ENCODE data around the gene KIAA1328. TPM values are rescaled to one million over a fixed set of nuclear protein-coding genes. Genes with fewer than 3 reads are reported as not detected.

The KIAA1328 gene
- total RNA-seq, 1 experiment from 2014 or later, result 15.5 TPM

DNA sequence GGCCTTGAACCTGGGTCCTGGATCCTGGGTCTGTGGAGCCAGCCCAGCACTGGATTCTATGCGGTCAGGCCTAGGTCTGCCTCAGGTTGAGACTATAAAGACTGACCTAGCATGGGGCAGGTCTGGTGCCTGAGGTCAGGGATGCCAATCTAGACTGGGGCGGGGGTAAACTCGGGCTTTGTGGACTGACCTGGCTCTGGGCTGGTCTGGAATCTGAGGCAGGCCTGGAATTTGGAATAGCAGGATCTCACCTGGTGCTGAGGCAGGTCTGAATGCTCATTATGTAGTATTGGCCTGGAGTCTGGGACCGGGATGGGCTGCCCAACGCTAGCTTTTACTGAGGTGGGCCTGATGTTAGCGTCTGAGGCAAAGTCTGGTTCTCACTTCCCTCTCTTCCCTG lies 256.0 kb downstream of the KIAA1328 start:
- no peaks in the 10 kb centered on the region for H3K36me3 ChIP-seq (ENCODE audit: insufficient read depth, low read length)
- no peak overlapping the region for H3K9ac ChIP-seq (ENCODE audit: low read length)
- H2AFZ ChIP-seq (ENCODE audit: low read length), result no peak overlapping the region
- no peaks in the 10 kb centered on the region for H3K4me1 ChIP-seq (ENCODE audit: low read length)
- H3K9me3 ChIP-seq (ENCODE audit: low read length), result no peaks in the 10 kb centered on the region
- no peak overlapping the region for H3K4me2 ChIP-seq (ENCODE audit: low read depth, low read length, poor library complexity, severe bottlenecking)
- H3K9me2 ChIP-seq (replicated peaks; ENCODE audit: insufficient read depth, low read length), result no peaks in the 10 kb centered on the region
- no peak for DNase-seq
- no peaks in the 10 kb centered on the region for H3K79me2 ChIP-seq (ENCODE audit: low read length)
- H4K20me1 ChIP-seq (ENCODE audit: insufficient read depth, low read depth, low read length), result no peaks in the 10 kb centered on the region
- no peak overlapping the region for H3K4me3 ChIP-seq (ENCODE audit: low read length)
- no peaks in the 10 kb centered on the region for H3K27me3 ChIP-seq (ENCODE audit: low read length)
- H3K27ac ChIP-seq (ENCODE audit: low read length), result no peak overlapping the region

GRCh38 chr18:37085362-37085761 lies 256.4 kb downstream of the KIAA1328 start:
- Histone ChIP-seq H3K27ac (ENCODE audit: low read length) (no peak overlapping the region), H3K79me2 (ENCODE audit: low read length) (no peaks in the 10 kb centered on the region), H3K9me3 (ENCODE audit: low read length) (no peaks in the 10 kb centered on the region), H3K27me3 (ENCODE audit: low read length) (no peaks in the 10 kb centered on the region), H3K4me2 (ENCODE audit: low read depth, low read length, poor library complexity, severe bottlenecking) (no peak overlapping the region), H3K4me3 (ENCODE audit: low read length) (no peak overlapping the region), H3K36me3 (ENCODE audit: insufficient read depth, low read length) (no peaks in the 10 kb centered on the region), H3K9ac (ENCODE audit: low read length) (no peak overlapping the region), H4K20me1 (ENCODE audit: insufficient read depth, low read depth, low read length) (no peaks in the 10 kb centered on the region), H3K9me2 (replicated peaks; ENCODE audit: insufficient read depth, low read length) (no peaks in the 10 kb centered on the region), H2AFZ (ENCODE audit: low read length) (no peak overlapping the region), H3K4me1 (ENCODE audit: low read length) (no peaks in the 10 kb centered on the region)
- DNase-seq, result no peak

GRCh38 chr18:37107748-37108522 lies 279.0 kb downstream of the KIAA1328 start:
- H3K36me3 ChIP-seq (ENCODE audit: insufficient read depth, low read length), result no peaks in the 10 kb centered on the region
- H3K4me1 ChIP-seq (ENCODE audit: low read length), result no peaks in the 10 kb centered on the region
- no peaks in the 10 kb centered on the region for H3K79me2 ChIP-seq (ENCODE audit: low read length)
- H3K4me3 ChIP-seq (ENCODE audit: low read length), result no peak overlapping the region
- H3K9me2 ChIP-seq (replicated peaks; ENCODE audit: insufficient read depth, low read length), result no peaks in the 10 kb centered on the region
- no peak overlapping the region for H3K9ac ChIP-seq (ENCODE audit: low read length)
- H3K27me3 ChIP-seq (ENCODE audit: low read length), result no peaks in the 10 kb centered on the region
- DNase-seq, result no peak
- H3K27ac ChIP-seq (ENCODE audit: low read length), result no peak overlapping the region
- no peaks in the 10 kb centered on the region for H3K9me3 ChIP-seq (ENCODE audit: low read length)
- no peak overlapping the region for H2AFZ ChIP-seq (ENCODE audit: low read length)
- no peaks in the 10 kb centered on the region for H4K20me1 ChIP-seq (ENCODE audit: insufficient read depth, low read depth, low read length)
- H3K4me2 ChIP-seq (ENCODE audit: low read depth, low read length, poor library complexity, severe bottlenecking), result no peak overlapping the region

DNA sequence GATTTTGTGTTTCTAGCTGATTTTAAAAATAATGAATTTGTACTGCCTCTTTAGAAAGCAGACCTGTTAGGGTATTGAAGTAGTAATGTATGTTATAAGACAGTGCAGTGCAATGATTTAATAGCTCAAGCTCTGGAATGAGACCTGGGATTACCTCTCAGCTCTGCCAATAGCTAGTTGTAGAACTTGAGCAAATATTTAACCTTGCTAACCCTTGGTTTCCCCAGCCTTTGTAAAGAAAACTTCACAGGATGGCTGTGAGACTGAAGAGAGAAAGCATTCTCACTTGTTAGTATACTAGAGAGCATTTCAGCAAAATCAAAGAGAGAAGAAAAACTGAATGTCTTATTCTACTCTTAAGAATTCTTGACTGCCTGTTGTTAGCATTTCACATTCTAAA lies 293.9 kb downstream of the KIAA1328 start:
- H3K27me3 ChIP-seq (ENCODE audit: low read length), result no peaks in the 10 kb centered on the region
- H3K79me2 ChIP-seq (ENCODE audit: low read length), result no peaks in the 10 kb centered on the region
- no peak for DNase-seq
- no peak overlapping the region for H3K27ac ChIP-seq (ENCODE audit: low read length)
- no peak overlapping the region for H3K4me3 ChIP-seq (ENCODE audit: low read length)
- no peak overlapping the region for H3K4me2 ChIP-seq (ENCODE audit: low read depth, low read length, poor library complexity, severe bottlenecking)
- H3K9me2 ChIP-seq (replicated peaks; ENCODE audit: insufficient read depth, low read length), result no peaks in the 10 kb centered on the region
- no peaks in the 10 kb centered on the region for H3K9me3 ChIP-seq (ENCODE audit: low read length)
- no peaks in the 10 kb centered on the region for H4K20me1 ChIP-seq (ENCODE audit: insufficient read depth, low read depth, low read length)
- H3K36me3 ChIP-seq (ENCODE audit: insufficient read depth, low read length), result no peaks in the 10 kb centered on the region
- no peak overlapping the region for H2AFZ ChIP-seq (ENCODE audit: low read length)
- H3K9ac ChIP-seq (ENCODE audit: low read length), result no peak overlapping the region
- no peaks in the 10 kb centered on the region for H3K4me1 ChIP-seq (ENCODE audit: low read length)

DNA sequence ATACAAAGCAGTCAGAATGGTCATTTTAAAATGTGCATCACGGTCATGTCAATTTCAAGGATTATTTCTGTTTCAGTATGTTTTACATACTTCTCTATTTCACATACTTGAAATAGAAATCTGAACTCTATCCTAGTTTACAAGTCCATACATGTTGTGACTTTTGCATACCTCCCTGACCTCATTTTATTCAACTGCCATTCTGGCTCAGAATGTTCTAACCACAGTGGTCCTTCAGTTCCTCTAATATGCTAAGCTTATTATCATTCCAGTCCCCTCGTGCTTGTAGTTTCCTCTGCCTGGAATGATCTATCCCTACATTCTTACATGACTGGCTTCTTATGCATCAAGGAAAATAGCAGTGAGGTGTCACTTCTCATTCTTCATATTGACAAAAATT lies 295.6 kb downstream of the KIAA1328 start:
- Histone ChIP-seq H3K36me3 (ENCODE audit: insufficient read depth, low read length) (no peaks in the 10 kb centered on the region), H3K9me3 (ENCODE audit: low read length) (no peaks in the 10 kb centered on the region), H3K79me2 (ENCODE audit: low read length) (no peaks in the 10 kb centered on the region), H4K20me1 (ENCODE audit: insufficient read depth, low read depth, low read length) (no peaks in the 10 kb centered on the region), H2AFZ (ENCODE audit: low read length) (no peak overlapping the region), H3K4me3 (ENCODE audit: low read length) (no peak overlapping the region), H3K9ac (ENCODE audit: low read length) (no peak overlapping the region), H3K27ac (ENCODE audit: low read length) (no peak overlapping the region), H3K4me1 (ENCODE audit: low read length) (no peaks in the 10 kb centered on the region), H3K27me3 (ENCODE audit: low read length) (no peaks in the 10 kb centered on the region), H3K9me2 (replicated peaks; ENCODE audit: insufficient read depth, low read length) (no peaks in the 10 kb centered on the region), H3K4me2 (ENCODE audit: low read depth, low read length, poor library complexity, severe bottlenecking) (no peak overlapping the region)
- DNase-seq, result no peak

DNA sequence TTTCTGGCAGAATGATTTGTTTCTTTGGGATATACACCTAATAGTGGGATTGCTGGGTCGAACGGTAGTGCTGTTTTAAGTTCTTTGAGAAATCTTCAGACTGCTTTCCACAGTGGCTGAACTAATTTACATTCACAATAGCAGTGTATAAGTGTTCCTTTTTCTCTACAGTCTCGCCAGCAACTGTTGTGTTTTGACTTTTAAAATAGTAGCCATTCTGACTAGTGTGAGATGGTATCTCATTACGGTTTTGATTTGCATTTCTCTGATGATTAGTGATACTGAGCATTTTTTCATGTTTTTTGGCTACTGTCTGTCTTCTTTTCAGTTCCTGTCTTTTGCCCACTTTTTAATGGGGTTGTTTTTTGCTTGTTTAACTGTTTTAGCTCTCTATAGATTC lies 306.2 kb downstream of the KIAA1328 start:
- Histone ChIP-seq H3K27me3 (ENCODE audit: low read length) (no peaks in the 10 kb centered on the region), H3K27ac (ENCODE audit: low read length) (no peak overlapping the region), H3K36me3 (ENCODE audit: insufficient read depth, low read length) (no peaks in the 10 kb centered on the region), H3K9me3 (ENCODE audit: low read length) (no peaks in the 10 kb centered on the region), H3K4me2 (ENCODE audit: low read depth, low read length, poor library complexity, severe bottlenecking) (no peak overlapping the region), H3K4me3 (ENCODE audit: low read length) (no peak overlapping the region), H3K9ac (ENCODE audit: low read length) (no peak overlapping the region), H3K4me1 (ENCODE audit: low read length) (no peaks in the 10 kb centered on the region), H3K79me2 (ENCODE audit: low read length) (no peaks in the 10 kb centered on the region), H4K20me1 (ENCODE audit: insufficient read depth, low read depth, low read length) (no peaks in the 10 kb centered on the region), H3K9me2 (replicated peaks; ENCODE audit: insufficient read depth, low read length) (no peaks in the 10 kb centered on the region), H2AFZ (ENCODE audit: low read length) (no peak overlapping the region)
- DNase-seq, result no peak

DNA sequence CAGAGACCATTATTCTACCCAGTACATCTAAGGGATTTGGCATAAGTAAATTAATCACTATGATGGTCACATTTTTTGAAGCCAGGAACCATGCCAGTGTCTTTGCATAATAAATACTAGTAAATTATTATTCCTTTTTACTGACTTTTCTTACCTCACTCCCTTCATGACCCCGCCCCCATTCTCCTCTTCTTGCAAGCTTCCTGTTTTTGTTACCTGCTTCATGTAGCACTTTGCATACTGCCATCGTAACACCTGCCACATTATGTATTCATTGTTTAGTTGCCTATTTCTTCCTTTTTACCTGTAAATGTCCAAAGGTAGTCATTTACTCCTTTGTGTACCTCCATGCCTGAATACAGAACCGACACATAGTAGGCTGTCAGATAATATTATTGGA lies 309.5 kb downstream of the KIAA1328 start:
- no peaks in the 10 kb centered on the region for H4K20me1 ChIP-seq (ENCODE audit: insufficient read depth, low read depth, low read length)
- H3K36me3 ChIP-seq (ENCODE audit: insufficient read depth, low read length), result no peaks in the 10 kb centered on the region
- no peak overlapping the region for H3K9ac ChIP-seq (ENCODE audit: low read length)
- no peaks in the 10 kb centered on the region for H3K79me2 ChIP-seq (ENCODE audit: low read length)
- no peak overlapping the region for H3K4me3 ChIP-seq (ENCODE audit: low read length)
- no peaks in the 10 kb centered on the region for H3K9me3 ChIP-seq (ENCODE audit: low read length)
- no peak overlapping the region for H3K27ac ChIP-seq (ENCODE audit: low read length)
- H2AFZ ChIP-seq (ENCODE audit: low read length), result no peak overlapping the region
- no peak overlapping the region for H3K4me2 ChIP-seq (ENCODE audit: low read depth, low read length, poor library complexity, severe bottlenecking)
- H3K4me1 ChIP-seq (ENCODE audit: low read length), result no peaks in the 10 kb centered on the region
- no peaks in the 10 kb centered on the region for H3K27me3 ChIP-seq (ENCODE audit: low read length)
- no peak for DNase-seq
- H3K9me2 ChIP-seq (replicated peaks; ENCODE audit: insufficient read depth, low read length), result no peaks in the 10 kb centered on the region

DNA sequence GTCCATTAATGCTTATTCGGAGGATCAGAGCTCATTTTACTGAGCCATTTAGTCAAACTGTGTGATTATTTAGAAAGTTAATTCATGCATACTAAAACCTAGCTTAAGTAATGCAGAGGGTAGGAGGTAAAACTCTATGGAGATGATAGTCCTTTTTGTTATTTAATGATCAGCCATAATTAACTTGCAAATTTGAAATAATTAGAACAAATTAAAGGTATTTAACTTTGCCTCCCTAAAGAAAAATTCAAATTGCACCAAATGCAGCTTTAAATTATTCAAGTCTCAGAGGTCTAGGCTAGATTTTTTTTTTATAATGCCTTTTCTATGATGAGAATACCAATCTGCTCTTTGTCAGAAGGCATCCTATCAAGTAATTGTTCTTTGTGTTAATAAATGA lies 310.9 kb downstream of the KIAA1328 start:
- no peak overlapping the region for H3K4me2 ChIP-seq (ENCODE audit: low read depth, low read length, poor library complexity, severe bottlenecking)
- no peak overlapping the region for H3K9ac ChIP-seq (ENCODE audit: low read length)
- no peaks in the 10 kb centered on the region for H3K27me3 ChIP-seq (ENCODE audit: low read length)
- no peak for DNase-seq
- H2AFZ ChIP-seq (ENCODE audit: low read length), result no peak overlapping the region
- H3K4me3 ChIP-seq (ENCODE audit: low read length), result no peak overlapping the region
- H3K36me3 ChIP-seq (ENCODE audit: insufficient read depth, low read length), result no peaks in the 10 kb centered on the region
- H4K20me1 ChIP-seq (ENCODE audit: insufficient read depth, low read depth, low read length), result no peaks in the 10 kb centered on the region
- no peaks in the 10 kb centered on the region for H3K79me2 ChIP-seq (ENCODE audit: low read length)
- H3K9me3 ChIP-seq (ENCODE audit: low read length), result no peaks in the 10 kb centered on the region
- H3K9me2 ChIP-seq (replicated peaks; ENCODE audit: insufficient read depth, low read length), result no peaks in the 10 kb centered on the region
- no peaks in the 10 kb centered on the region for H3K4me1 ChIP-seq (ENCODE audit: low read length)
- no peak overlapping the region for H3K27ac ChIP-seq (ENCODE audit: low read length)
